ENCODE results near the gene DCN.
"Not testable (repeated sequence)": the region's sequence is repeated elsewhere in the genome, so short reads cannot be mapped to it uniquely, and the experiment has no call there.

The DCN gene, protein sequence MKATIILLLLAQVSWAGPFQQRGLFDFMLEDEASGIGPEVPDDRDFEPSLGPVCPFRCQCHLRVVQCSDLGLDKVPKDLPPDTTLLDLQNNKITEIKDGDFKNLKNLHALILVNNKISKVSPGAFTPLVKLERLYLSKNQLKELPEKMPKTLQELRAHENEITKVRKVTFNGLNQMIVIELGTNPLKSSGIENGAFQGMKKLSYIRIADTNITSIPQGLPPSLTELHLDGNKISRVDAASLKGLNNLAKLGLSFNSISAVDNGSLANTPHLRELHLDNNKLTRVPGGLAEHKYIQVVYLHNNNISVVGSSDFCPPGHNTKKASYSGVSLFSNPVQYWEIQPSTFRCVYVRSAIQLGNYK

DNA sequence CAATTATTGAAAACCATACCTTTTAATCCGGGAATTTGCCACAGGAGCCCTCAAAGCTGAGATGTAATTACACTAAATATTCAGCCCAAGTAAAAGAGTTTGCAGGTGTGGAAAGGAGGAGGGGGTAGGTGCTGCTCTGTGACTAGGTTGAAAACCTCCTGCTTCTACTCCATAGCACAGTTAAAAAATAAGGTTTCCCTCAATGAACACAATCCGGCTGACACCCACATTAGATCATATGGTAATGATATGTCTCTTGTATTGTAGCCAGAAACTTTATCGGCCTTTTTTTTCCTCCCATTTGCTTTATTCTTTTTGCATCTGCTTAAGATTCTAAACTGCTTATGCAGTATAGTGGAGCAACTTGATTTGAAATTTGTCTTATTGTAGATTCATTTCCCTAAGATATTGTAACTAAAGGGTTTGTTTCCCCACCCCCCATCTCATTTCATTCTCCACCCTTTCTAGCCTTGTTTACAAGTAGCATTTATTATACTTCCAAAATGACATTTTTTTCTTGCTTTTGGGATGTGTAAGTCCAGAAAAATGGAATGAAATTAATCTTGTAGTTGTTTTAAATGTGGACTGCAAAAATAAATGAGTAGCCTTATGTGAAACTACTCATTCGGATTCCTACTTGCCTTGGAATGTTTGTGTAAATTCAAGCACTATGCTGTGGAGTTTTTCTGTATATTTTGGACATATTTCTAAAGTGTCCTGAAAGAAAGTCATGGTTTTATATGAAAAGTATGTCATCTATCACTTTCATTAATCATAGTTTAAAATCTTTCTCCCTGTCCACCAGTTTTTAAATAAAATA lies at the start of gene DCN:
Gene DCN (minus strand): TSS at position 182 of the 820 bp plus-strand sequence. CDS start 4,265 bp downstream, outside the sequence.
- DNase-seq (ENCODE audit: low read depth): peak; percentile 10

DNA sequence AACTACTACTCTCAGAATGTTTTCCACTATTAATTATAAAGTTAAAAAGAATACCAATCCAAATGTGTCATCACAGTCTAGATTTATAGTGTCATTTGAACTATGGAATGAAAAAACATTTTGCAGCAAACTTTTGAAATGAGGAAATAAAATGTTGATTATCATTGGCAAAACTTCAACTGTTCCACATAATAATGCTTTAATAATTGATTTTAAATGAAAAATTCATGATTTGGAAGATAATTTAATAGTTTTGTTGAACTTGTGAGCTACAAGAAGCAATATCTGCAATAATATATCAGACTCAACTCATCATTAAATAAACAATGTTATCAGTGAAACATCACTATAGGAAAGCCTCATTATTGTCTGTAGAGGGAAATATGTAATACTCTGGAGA lies 48.2 kb upstream of the DCN start:
- DNase-seq (ENCODE audit: low read depth): no peak

DNA sequence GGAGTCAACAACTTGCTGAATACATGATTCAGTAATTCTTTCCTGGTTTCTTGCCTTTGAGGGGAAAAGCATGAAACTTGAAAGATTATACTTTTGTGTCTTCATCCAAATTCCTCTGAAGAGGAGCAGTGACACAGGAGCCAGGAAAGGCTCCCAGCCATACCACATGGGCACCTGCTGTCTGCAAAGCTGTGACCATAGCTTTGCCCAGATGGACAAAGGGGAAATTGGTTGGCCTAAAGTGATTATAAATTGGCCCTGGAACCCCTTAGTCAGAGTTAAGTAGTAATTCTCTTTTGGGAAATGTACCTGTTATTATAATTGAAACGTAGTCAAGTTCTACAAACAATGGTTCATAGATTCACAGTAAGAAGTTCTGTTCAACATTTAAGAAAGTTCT lies 44.3 kb upstream of the DCN start:
- no peak for DNase-seq (ENCODE audit: low read depth)

DNA sequence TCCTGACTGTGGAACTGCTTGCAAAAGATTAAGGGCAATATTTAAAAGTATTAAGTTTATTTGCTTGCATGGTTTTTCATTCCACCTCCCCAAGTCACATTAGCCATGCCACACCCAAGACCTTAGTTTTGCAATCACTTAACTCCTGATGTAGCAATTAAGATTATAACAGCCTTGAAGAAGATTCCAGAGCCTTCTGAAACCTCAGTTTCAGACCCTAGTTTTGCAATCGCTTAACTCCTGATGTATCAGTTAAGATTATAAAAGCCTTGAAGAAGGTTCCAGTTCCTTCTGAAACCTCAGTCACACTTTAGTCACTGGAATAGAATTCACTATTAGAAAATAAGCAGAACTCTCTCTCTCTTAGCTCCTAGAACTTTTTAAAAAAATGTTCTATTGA lies 42.7 kb upstream of the DCN start:
- peak; percentile 4 for DNase-seq (ENCODE audit: low read depth)

DNA sequence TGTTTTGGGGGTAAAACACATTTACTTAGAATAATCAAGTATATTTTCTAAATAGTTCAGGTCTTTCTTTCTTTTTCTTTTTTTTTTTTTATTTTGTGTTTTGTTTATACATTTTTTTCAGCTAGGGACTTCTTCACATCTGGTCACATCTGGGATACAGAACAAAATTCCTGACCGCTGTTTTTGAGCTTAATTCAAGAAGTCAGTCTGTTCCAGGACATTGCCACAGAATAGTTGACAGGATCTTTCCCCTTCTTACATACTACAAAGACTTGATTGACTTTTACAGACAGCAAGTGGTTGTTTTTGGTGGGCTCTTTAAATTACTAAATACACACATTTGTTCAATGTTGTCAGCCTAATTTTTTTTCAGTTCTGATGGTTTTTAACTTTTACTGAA lies 41.8 kb upstream of the DCN start:
- DNase-seq (ENCODE audit: low read depth): no peak

DNA sequence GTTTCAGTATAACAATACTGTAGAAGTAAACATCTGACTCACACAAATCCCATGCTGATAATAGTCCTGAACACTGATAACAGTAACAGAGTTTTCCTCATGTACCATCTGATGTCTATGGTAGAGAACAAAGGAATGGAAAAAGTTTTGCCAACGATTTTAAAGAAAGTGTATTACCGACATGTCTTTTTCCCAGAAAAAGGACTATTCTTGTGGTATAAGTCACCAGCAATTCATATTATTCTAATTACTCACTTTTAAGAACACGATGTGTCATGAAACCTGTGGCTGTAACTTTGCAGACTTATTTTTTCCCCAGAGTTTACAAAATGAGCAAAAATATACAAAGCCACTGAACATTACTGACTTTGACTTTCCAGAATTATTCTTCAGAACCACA lies 40.1 kb upstream of the DCN start:
- peak; percentile 71 for DNase-seq (ENCODE audit: low read depth)

DNA sequence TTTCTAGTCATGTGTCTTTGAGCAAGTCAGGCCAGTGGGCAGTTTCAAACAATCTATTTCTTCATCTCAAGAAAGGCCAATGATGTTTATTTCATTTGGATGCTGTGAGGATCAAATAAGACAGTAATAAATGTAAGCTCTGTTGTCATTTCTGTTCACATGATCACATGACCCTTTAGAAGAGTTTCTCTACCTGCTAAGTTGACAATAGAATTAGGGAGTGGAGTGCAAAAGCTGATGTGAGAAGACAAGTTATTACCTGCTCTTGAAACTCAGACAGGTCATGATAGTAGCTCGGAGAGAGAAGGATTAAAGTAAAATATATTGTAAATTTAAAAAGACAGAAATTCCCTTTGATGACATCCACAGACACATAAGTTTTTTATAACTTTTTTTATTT lies 37.3 kb upstream of the DCN start:
- DNase-seq (ENCODE audit: low read depth): no peak

DNA sequence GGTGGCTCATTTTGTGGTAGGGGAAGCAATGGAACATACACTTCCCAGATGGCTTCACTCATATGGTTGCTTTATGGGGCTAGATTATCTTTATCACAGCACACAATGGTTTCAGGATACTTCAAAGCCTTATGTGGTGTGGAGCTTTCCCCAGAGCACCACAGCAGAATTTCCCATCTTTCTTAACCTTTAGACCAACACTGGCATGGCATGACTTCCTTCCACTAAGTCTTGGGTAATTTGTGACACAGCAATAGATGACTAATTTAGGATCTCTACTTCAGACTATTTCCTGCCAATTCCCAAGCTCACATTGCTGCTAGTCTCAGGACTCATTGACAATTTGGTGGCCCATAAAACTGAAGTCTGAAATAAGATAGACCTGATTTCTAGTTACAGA lies 36.9 kb upstream of the DCN start:
- DNase-seq (ENCODE audit: low read depth): peak; percentile 64

DNA sequence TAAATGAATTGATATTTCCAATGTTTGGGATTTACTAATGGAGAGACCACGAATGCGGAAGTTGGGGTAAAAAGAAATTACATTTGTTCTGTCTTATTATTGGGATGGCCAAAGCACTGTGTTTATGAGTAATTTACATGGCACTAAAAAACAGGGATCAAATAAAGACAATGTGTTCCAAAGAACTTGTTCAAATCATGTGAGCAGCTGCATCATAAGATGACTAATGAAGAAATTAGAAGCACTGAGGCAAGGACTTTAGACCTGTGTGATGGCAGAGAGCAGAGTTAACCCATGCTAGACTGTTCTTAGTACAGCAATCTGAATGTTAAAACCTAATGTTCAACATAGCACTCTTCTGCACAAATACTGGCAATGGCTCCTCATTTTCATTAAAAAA lies 34.3 kb upstream of the DCN start:
- no peak for DNase-seq (ENCODE audit: low read depth)

DNA sequence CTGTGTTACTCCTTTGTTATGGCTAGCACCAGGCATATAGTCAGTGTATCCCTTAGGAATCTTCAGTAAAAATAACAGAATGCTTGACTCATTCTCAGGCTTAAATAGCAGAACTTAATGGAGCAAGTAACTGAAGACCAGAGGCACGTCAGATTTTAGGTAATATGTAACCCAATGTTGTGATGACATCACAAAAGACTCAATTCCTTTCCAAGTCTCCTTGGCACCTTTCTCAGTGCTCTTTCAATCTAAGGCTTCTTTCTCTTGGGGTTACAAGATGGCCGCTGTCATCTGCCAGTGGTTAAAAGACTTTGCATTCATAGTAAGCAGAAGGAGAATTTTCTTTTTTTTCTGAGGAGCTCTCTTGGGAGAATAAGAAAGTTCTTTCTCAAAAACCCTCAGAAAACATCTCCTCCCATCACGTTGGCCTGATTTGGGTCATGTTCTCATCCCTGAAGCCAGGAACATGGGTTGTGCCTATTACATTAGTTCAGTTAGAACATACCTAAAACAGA lies 33.4 kb upstream of the DCN start:
- DNase-seq (ENCODE audit: low read depth): peak; percentile 10

DNA sequence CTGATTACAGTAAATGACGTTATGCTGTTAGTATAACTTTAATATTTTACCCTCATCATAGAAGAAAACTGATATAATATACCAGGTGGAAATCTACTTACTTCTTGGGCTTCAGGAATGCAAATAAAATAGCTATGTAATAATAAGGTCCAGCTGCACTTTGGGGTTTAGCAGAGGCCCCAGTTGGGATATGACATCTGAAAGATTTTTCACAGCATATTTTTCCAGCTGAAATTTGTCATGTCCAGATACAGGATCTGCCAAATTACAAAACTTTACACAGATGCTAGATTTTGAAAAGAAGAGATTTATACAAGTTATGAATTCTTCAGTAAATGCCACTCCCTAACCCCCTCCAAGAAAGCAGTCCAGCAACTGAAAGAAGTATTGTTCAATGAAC lies 29.2 kb upstream of the DCN start:
- no peak for DNase-seq (ENCODE audit: low read depth)

DNA sequence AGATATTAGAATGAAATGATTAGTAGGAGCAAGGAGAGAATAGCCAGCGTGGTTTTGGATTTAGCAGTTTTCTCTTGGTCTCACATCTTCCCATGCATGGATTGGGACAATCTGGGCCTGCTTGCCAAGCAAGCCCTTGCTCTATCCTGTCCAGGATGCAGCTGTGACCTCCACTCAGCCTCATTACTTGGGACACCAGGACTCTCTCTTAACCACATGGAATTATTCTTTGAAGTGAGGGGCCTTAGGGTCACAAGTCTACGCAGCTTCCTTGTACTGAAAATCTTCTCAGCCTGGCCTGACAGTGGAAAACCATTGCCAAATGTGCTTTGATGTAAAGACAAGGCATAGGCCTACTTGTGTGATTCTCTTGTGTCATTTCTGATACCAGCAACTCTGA lies 28.0 kb upstream of the DCN start:
- DNase-seq (ENCODE audit: low read depth): no peak

DNA sequence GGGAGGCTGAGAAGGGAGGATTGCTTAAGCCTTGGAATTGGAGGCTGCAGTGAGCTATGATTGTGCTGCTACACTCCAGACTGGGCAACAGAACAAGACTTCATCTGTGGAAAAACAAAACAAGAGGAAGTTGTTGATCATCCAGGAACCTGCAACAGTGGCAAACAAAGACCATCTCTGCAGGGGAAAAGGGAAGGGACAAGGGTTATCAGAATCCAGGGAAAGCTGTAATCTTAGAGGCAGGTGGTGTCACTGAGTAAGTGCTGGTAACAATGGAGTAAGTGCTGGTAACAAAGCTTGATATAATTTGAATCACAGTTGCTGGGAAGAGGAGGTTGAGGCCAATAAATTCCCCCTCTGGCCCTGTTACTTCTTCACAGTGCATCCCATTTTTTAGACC lies 27.5 kb upstream of the DCN start:
- DNase-seq (ENCODE audit: low read depth): no peak

DNA sequence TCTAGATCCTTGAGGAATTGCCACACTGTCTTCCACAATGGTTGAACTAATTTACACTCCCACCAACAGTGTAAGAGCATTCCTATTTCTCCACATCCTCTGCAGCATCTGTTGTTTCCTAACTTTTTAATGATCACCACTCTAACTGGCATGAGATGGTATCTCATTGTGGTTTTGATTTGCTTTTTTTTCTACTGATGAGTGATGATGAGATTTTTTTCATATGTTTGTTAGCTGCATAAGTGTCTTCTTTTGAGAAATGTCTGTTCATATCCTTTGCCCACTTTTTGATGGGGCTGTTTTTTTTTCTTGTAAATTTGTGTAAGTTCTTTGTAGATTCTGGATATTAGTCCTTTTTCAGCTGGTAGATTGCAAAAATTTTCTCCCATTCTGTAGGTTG lies 24.7 kb upstream of the DCN start:
- DNase-seq (ENCODE audit: low read depth): not testable (repeated sequence)

DNA sequence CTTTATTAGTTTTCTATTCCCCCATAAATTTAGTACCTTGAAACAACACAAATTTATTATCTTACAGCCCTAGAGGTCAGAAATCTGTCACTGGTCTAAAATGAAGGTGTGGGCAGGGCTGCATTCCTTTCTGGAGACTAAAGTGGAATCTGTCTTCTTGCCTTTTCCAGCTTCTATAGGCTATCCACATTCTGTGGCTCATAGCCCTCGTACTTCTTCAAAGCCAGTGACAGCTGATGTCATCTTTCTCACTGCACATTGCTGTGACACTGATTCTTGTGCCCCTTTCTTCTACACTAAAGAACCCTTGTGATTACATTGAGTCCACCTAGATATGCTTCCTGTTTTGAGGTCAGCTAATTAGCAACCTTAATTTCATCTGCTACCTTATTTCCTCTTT lies 23.2 kb upstream of the DCN start:
- no peak for DNase-seq (ENCODE audit: low read depth)

DNA sequence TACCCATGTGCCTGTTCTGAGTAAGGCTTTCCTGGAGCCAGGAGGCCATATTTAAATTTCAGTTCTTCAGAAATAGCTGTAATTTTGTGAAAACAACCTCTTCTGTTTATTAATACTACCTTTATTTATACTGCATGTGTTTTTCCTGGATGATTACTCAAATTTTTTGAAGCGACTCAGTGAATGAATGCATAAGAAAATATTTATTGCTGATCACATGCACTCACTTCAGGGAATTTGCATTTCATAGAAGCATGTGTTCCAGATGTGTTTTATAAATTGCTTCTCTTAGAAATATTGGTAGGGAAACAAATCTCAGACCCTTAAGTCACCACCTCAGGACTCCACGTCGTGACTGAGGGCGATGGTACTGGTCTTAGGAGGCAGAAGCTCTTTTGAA lies 21.8 kb upstream of the DCN start:
- DNase-seq (ENCODE audit: low read depth): no peak

DNA sequence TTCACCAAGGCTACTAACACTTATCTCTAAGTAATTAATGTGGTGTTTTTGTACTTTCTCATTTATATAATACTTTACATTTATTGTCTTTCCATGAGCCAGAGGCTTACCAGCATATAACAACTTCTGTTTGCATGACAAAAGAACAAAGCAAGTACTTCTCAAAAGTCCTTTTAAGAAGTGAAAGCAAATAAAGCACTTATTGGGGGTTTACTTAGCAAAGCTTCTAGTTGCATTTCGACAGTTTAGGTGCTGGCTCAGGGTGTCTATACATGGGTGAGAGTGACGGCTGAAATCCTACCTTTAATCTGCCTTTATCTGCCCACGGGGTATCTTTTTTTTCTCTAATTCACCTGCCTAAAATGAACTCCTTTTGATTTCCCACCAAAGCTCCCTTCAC lies 21.0 kb upstream of the DCN start:
- DNase-seq (ENCODE audit: low read depth): no peak

DNA sequence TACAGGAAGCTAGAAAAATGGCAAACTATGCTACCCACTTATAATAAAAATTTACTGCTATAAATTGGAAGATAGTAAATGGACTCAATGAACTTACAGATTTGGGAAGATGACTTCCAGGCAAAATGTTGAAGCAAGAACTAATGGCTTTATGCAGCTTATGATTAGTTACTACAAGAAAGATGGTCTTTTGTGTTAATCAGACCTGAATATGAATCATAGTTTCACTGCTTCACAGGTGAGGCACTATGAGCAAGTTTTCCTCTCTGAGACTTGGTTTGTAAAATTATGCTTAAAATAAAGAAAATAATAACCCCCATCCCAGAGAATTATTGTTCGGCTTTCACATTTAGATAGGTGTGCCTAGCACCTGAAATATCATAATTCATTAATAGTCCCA lies 19.8 kb upstream of the DCN start:
- DNase-seq (ENCODE audit: low read depth): no peak

DNA sequence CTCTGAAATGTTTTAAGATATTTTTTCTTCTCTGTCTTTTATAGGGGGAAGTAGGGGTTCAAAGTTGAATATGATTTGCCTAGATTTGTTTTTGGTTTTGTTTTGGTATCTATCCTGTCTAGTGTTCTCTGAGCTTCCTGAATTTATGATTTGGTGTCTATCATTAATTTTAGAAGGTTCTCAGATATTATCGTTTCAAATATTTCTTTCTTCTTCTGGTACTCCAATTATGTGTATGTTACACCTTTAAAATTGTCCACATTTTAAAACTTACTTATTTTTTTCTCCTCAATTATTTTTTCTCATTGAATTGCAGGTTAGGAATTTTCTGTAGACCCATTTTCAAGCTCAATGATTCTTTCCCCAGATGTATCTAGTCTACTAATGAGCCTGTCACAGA lies 13.8 kb upstream of the DCN start:
- no peak for DNase-seq (ENCODE audit: low read depth)

DNA sequence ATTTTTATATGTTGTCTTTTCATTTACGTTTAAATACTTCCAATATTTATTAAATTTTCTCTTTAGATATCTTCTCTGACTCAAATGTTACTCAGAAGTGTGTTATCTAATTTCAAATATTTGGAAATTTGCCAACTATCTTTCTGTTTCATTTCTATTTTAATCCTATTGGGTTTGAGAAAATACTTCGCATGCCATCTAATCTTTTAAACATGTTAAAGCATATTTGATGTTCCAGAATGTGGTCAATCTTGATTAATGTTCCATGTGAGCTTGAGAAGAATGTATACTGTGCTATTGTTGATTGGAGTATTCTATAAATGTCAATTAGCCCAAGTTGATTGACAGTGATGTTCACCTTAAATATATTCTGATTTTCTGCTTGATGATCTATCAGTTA lies 11.9 kb upstream of the DCN start:
- peak; percentile 22 for DNase-seq (ENCODE audit: low read depth)

DNA sequence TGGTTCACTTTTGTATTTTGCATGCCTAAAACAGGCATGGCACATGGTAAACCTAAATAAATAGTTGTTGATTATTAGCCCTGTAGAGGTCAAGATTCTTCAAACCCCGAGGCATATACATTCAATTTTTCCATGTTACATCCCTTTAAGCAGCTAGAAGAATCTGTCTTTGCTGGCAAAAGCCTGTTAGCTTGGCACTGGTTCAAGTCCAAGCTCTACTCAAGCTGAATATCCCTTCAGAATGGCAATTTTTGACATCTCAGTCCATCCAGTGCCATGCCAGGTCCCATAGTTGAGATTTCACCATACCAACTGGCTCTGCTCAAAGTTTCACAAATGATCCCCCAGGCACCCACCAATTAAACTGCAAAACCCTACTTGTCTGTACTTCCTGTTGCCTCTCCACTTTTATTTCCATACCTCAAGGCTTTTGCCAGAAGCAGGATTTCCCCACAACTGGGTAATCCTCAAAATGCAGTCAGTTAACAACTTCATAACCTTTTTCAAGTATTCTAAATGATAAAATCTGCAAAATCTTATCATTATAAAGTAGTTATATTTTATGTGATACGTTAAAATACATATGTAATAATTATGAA lies 9.0 kb upstream of the DCN start:
- no peak for DNase-seq (ENCODE audit: low read depth)

DNA sequence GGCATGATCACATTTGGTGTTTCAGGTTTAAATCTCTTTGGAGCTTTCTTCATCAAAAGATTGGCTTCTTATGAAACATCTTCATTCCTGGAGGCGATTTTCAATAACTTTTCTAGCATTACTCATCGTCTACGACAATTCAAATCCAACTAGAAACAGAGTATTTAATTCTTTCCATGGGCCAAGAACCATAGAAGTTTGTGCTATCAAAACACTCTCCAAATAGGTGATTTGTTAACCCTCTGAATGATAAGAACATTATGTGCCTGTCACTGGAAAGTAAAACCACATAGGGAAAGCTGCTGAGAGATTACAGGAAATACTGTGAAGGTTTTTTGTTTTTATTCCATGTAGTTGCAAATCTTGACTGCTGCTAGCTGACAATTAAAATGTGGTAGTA lies 6.9 kb upstream of the DCN start:
- peak; percentile 16 for DNase-seq (ENCODE audit: low read depth)

DNA sequence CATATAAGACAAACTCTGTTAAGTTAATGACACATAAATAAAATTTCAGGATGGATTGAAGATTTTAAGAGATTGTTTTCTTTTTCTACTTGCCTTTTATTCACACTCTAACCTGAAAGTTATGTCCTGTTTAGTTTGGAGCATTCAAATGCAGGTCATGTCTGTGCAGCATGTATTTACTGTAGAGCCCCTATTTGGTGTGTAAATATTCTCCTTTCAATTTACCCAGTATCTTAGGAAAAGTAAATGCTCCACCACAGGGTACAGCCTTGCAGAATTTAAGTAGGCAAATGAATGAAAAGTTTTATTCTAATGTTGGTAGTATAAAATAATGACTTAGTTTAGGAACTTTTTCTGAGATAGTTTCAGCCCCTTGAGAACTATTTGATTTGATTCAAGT lies 6.2 kb upstream of the DCN start:
- DNase-seq (ENCODE audit: low read depth): no peak

All from ELR (cell line).